Measurements from ENCODE around the gene DHRS7C. TPM values are rescaled to one million over a fixed set of nuclear protein-coding genes. Genes with fewer than 3 reads are reported as not detected.

Gene DHRS7C
- not detected in 3 replicates for total RNA-seq (2021)
- not detected for Bru-seq, nascent RNA
- long read RNA-seq, experiment 1, result 0 reads
- long read RNA-seq, experiment 2, result 0 reads
- long read RNA-seq, experiment 3, result 0 reads

- Mint-ChIP-seq H3K9me3 (no peaks in the 10 kb centered on the region), H3K4me3 (no peak within 1 kb of the TSS), H3K36me3 (no peaks in the 10 kb centered on the region), H3K27ac (no peak within 1 kb of the TSS), H3K27me3 (ENCODE audit: low read depth) (no peaks in the 10 kb centered on the region), H3K4me1 (no peaks in the 10 kb centered on the region)
- POLR2A ChIA-PET, result no interaction called here
- no peak for TF ChIP-seq GRHL2 (CRISPR knock-in tag; IDR thresholded peaks at IDR 0.05; ENCODE audit: insufficient replicate concordance, severe bottlenecking)
- TF ChIP-seq MXD4 (CRISPR knock-in tag; IDR thresholded peaks at IDR 0.05; ENCODE audit: borderline replicate concordance), result no peak
- TF ChIP-seq CREB1 (CRISPR knock-in tag; IDR thresholded peaks at IDR 0.05), result no peak
- no peak for TF ChIP-seq ATF6 (CRISPR knock-in tag; IDR thresholded peaks at IDR 0.05)
- TF ChIP-seq ZNF671 (CRISPR knock-in tag; IDR thresholded peaks at IDR 0.05), result no peak
- no peak for TF ChIP-seq ZNF416 (CRISPR knock-in tag; IDR thresholded peaks at IDR 0.05)
- no peak for TF ChIP-seq USF1 (CRISPR knock-in tag; IDR thresholded peaks at IDR 0.05)
- TF ChIP-seq SP1 (CRISPR knock-in tag; conservative IDR thresholded peaks at IDR 0.05), result no peak
- no peak for TF ChIP-seq IRF2 (CRISPR knock-in tag; IDR thresholded peaks at IDR 0.05; ENCODE audit: borderline replicate concordance, low read depth)
- no peak for TF ChIP-seq CDX4 (CRISPR knock-in tag; IDR thresholded peaks at IDR 0.05; ENCODE audit: borderline replicate concordance)
- ATAC-seq (no peak), DNase-seq (ENCODE audit: low spot score) (no peak)
- CTCF ChIA-PET, result interaction anchor here (0.6 to 1.8 kb wide), 2 partner anchors 22 to 44 kb away, joined by 3 to 7 read pairs; no protein-coding TSS in a partner anchor
Measured at GRCh38 chr17:9790889-9791876, at the start of gene DHRS7C. DHRS7C (minus strand) TSS chr17:9791592; CDS start chr17:9791284, 308 bp downstream.

GRCh38 chr17:9839433-9839832 lies 48.0 kb upstream of the DHRS7C start:
- Mint-ChIP-seq H3K4me3 (no peak overlapping the region), H3K27ac (no peak overlapping the region), H3K9me3 (peaks cover 7% of the 10 kb centered on the region), H3K27me3 (ENCODE audit: low read depth) (peaks cover 14% of the 10 kb centered on the region), H3K4me1 (peaks cover 21% of the 10 kb centered on the region), H3K36me3 (no peaks in the 10 kb centered on the region)
- POLR2A ChIA-PET, result no interaction called here
- peak; percentile 17 for DNase-seq (ENCODE audit: low spot score)
- CTCF ChIA-PET, result interaction anchor here (0.7 to 3.0 kb wide), 7 partner anchors 37 to 149 kb away, joined by 3 to 18 read pairs (median 5); no protein-coding TSS in a partner anchor
- peak; percentile 86 for ATAC-seq
- TF ChIP-seq FOXP1 (CRISPR knock-in tag; IDR thresholded peaks at IDR 0.05; ENCODE audit: borderline replicate concordance) (no peak), PREB (CRISPR knock-in tag; IDR thresholded peaks at IDR 0.05; ENCODE audit: borderline replicate concordance) (no peak), USF1 (CRISPR knock-in tag; IDR thresholded peaks at IDR 0.05) (no peak), ZNF219 (CRISPR knock-in tag; IDR thresholded peaks at IDR 0.05; ENCODE audit: borderline replicate concordance) (no peak), TEAD4 (CRISPR knock-in tag; IDR thresholded peaks at IDR 0.05) (no peak), USF2 (CRISPR knock-in tag; IDR thresholded peaks at IDR 0.05) (no peak), RELA (CRISPR knock-in tag; IDR thresholded peaks at IDR 0.05; ENCODE audit: borderline replicate concordance) (no peak), RORB (CRISPR knock-in tag; IDR thresholded peaks at IDR 0.05) (no peak), NR2C2 (CRISPR knock-in tag; IDR thresholded peaks at IDR 0.05) (no peak), ZMAT4 (CRISPR knock-in tag; IDR thresholded peaks at IDR 0.05) (no peak), ATF2 (CRISPR knock-in tag; IDR thresholded peaks at IDR 0.05; ENCODE audit: borderline replicate concordance, low read depth) (no peak), NFYB (CRISPR knock-in tag; conservative IDR thresholded peaks at IDR 0.05; ENCODE audit: low read depth) (no peak), MYBL2 (CRISPR knock-in tag; IDR thresholded peaks at IDR 0.05) (no peak), JUN (CRISPR knock-in tag; IDR thresholded peaks at IDR 0.05) (no peak), TEAD1 (CRISPR knock-in tag; IDR thresholded peaks at IDR 0.05) (no peak), E2F5 (CRISPR knock-in tag; IDR thresholded peaks at IDR 0.05) (no peak)

Data from WTC11 (cell line).